H4 (cell line): ENCODE measurements around the gene UPP1. TPM values are rescaled to one million over a fixed set of nuclear protein-coding genes. Genes with fewer than 3 reads are reported as not detected.
"Not testable (repeated sequence)": the region's sequence is repeated elsewhere in the genome, so short reads cannot be mapped to it uniquely, and the experiment has no call there.

Experiments
- DNase-seq: peaks from one replicate; pipeline ENCODE4 v3.0.0-alpha.2; 2015; ENCODE audit warnings: low spot score
- total RNA-seq: library from RNA; depleted of rRNA; stranded (reverse); fragments of >200 nt; shearing (Covaris generic); gene quantifications from 2 replicates; pipeline ENCODE4 v1.2.3, GENCODE V29; 2014; rRNA removed

Gene UPP1
- 42.9 and 64.7 TPM in 2 replicates for total RNA-seq

DNA sequence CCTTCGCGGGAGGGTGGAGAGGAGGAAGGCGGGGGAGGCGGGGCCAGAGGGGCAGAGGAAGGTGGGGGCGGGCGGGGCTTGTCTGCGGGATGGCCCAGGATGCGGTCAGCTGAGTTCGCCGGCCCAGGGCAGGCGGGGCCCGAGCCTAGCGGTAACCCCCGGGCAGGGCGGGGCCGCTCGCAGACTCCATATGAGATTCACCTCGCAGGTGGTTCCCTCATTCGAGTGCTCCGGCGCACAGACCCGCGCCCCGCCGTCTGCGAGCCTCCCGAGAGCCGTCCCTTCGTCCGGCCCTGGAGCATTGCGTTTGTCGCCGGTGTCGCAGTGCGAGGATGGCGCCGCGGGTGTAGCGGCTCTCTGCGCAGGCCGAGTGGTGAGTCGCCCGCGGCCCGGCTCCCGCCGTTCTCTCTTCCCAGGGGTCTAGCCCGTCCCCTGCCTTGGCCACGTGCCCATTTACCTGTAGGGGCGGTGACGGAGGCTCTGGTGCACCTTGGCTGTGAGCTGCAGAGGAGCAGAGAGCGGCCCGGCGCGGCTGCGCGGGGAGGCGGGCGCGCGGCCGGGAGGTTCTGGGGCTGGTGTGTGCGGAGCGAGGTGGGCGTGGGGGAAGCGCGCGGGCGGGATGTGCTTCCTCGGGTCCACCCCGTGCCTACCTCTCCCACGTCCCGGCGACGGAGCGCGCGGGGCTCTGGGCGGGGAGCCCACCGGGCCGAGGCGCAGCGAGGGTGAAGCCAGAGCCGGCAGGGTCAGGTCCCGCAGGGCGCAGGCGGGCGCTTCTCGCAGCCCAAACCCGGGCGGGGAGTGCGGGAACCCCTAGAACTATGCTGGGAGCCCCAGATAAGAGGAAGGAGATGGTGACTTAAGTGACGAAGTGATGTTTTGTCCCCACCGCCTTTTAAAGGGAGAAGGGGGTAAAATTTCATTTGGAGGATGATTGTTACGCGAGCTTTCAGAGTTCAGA, at the start of gene UPP1:
Gene UPP1 (plus strand): TSS at position 220 of the 958 bp plus-strand sequence. CDS start 5,519 bp downstream, outside the sequence.
- DNase-seq: no peak

GRCh38 chr7:48040944-48041652, 48.0 kb upstream of the UPP1 start:
- DNase-seq: peak; percentile 52

- peak; percentile 46 for DNase-seq
Observed at GRCh38 chr7:48041653-48041970, 47.5 kb upstream of the UPP1 start.

DNA sequence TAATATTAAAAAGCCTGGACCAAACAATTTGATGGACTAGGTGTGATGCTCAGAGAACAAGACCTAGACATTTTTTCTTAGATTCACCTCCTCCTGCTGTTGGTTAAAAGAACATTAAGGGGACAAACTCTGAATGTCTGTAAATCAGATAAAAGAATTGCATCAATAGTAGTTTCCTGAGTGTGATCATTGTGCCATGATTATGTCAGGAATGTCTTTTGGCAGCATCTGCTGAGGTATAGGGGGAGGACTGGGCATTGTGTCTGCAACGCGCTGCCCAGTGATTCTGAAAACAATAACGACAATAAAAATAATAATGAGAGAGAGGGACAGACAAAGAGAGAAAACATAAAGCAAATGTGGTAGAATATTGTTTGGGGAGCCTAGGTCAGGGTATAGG, 46.8 kb upstream of the UPP1 start:
- no peak for DNase-seq

DNA sequence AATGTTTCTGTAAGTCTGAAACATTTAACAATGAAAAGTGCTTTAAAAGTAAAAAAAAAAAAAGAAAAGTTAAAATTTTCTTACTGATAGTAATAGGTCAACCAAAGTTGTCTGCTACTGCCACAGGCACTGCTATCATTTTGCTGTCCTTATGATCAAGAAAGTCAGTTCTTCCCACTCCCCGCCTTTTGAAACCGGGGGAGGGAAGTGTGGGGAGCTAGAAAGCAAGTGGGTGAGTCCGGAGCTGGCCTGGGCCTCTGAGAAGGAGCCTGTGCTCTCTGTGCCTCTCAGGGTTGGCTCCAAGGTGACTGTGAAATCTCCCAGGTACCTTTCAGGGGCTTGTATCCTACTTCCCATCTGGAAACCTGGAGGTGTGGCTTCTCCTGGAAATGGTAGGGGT, 46.4 kb upstream of the UPP1 start:
- no peak for DNase-seq

- DNase-seq: no peak
Observed at GRCh38 chr7:48045195-48045765, 43.8 kb upstream of the UPP1 start.

- no peak for DNase-seq
Observed at GRCh38 chr7:48046458-48046857, 42.6 kb upstream of the UPP1 start.

DNA sequence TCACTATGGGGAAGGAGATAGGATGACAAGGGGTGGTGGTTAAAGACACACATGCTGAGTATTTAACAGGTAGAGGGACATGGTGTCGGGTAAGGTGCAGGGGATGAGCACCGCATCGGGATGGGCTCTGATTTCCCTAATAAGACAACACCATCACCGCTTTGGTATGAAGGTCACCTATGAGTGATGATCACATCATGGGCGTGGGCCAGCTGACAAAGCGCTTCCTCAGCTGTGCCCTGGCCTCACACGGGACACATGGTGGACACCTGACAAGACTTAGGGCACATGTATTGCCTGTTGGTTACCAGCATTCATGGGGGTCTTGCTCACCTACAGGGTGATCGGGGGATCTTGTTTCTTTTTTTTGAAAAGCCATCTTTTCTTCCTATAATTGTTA, 41.0 kb upstream of the UPP1 start:
- no peak for DNase-seq

- no peak for DNase-seq
Observed at GRCh38 chr7:48049850-48050249, 39.2 kb upstream of the UPP1 start.

DNA sequence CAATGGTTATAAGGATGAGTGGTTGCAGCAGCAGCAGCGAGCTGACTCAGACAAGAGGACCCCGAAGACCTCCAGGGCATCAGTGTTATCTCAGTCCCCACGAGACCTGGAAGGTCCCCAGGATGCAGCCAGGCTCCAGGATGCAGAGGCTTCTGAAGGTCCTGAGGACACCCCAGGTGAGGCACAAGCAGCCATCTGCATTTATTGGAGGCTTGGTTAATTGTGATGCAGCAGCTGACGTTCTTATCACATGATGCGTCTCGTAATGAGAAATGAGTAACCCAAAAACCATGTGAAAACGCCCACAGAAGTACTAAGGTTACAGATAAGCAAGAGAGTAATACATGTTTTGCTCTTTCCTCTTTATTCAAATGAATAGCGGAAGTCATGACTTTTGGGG, 36.3 kb upstream of the UPP1 start:
- peak; percentile 82 for DNase-seq

DNA sequence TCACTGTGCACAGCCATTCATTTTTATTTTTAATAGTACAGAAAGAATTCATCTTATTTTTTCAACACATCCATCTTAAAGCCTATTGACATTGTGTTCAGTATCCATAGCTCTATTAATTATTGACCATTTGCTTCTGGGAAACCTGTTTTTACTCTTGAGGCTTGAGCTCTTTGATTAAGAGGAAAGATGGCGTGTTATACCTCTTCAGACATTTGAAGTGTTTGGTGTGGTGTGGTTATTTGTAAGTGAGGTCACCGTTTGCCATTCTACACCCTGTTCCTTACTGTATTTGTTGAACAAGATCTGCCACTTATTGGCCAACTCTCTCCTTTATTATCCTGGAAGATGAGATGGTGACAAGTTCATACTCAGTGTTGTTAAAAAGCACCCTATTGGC, 35.3 kb upstream of the UPP1 start:
- DNase-seq: no peak

DNA sequence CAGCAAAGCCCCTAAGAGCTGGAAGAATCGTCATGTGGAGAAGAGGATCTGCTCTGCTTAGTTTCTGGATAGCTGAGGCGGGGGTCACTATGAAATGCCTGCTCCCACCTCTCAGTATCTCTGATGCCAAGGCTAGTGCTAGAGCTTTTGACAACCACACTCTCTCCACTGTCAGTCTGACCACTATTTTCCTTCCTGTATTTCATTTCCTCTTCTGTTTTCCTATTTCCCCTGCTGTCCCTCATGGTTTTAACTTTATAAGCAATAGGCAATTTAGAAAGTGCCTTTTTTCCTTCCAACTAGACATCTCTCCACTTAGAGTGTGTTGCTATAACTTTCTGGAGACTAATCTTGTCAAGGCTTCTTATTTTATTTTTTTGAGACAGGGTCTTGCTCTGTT, 30.1 kb upstream of the UPP1 start:
- no peak for DNase-seq

DNA sequence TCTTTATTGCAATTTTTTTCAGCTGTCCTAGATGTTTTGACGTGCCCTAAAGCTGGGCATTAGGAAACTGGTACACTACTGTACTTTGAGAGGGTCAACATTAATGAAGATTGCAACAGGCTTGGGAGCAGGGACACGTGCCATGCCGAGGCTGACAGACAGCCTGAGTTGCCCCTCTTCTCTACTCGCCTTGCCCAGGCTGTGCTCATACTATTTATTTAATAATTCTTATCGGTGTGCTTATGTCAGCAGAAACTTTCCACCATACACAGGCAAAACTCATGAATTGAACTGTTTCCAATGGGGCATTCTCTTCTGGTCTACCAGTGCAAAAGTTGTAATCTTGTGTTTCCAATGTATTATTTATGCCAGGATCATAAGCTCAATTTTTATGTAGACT, 29.4 kb upstream of the UPP1 start:
- DNase-seq: no peak

DNA sequence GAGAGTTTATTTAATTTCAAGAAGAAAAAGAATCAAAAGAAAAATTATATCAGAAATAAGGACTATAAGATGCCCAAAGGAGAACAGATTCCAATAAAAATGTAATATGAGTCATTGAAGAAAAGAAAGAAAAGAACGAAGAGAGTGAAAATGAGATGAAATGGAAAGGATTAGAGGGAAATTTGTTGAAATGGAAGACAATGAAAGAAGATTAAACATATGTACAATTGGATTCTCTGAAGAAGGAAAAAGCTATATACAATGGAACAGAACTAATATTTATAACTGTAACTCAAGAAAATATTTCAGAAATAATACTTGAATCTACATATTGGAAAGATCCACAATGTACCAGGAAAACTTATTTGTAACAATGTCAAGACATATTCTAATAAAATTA, 25.1 kb upstream of the UPP1 start:
- no peak for DNase-seq

DNA sequence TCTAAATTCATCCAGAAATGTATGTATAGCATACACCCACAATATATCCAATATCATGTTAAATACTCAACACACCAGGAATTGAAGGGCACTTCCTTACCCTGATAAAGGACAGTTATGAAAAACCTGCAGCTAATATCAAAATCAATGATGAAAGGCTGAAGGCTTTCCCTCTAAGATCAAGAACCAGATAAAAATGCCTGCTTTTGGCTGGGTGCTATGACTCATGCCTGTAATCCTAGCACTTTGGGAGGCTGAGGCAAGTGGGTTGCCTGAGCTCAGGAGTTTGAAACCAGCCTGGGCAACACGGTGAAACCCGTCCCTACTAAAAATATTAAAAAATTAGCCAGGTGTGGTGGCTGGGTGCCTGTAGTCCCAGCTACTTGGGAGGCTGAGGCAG, 21.6 kb upstream of the UPP1 start:
- no peak for DNase-seq

GRCh38 chr7:48074204-48074654, 14.8 kb upstream of the UPP1 start:
- no peak for DNase-seq

GRCh38 chr7:48077423-48077822, 11.6 kb upstream of the UPP1 start:
- no peak for DNase-seq

DNA sequence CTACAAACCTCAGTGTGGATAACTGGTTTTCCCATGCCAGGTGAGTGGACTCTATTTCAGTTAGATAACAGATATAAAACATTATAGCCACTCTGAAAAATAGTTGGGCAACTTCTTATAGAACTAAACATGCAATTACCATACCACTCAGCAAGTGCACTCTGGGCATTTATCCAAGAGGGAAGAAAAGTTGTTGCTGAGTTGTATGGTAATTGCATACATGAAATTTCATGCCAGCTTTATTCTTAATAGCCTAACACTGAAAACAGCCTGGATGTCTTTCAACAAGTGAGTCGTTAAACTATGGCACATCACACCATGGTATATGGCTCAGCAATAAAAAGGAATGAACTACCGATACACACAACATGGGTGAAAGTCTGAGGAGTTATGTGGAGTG, 10.6 kb upstream of the UPP1 start:
- no peak for DNase-seq

- DNase-seq: not testable (repeated sequence)
Observed at GRCh38 chr7:48082378-48082777, 6.7 kb upstream of the UPP1 start.

- peak; percentile 97 for DNase-seq
Observed at GRCh38 chr7:48083114-48083830, 5.8 kb upstream of the UPP1 start.

DNA sequence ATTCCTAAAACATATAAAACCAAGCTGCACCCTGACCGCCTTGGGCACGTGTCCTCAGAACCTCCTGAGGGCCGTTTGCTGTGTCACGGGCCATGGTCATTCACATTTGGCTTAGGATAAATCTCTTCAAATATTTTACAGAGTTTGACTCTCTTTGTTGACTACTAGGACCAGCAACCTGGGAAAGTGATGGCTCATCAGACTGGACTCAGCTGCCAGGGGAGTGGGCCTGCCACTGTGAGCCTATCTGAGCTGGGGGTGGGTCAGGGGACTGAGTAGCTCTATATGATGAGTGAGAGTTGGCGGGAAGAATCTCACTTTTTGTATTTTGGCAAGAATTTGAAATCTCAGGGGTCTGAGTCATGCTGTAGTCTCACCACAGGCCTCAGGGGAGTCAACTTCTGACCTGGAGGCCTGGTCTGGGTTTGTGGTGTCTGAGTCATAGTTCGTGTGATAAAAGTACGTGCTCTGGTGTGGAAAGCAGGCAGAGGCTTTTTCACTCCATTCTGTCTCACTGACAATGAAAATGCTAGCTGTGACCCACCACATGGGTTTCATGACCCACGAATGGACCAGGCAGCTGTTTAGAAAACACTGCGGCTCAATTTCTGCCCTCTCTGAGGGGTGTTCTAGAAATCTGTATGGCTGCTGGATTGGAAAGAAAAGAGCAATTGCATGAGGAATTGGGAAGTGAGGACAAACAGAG, 4.2 kb upstream of the UPP1 start:
- DNase-seq: peak; percentile 100
